NCI-H1092 (cell line): Measurements from ENCODE around the gene RNF10.
"Not testable (repeated sequence)": the region's sequence is repeated elsewhere in the genome, so short reads cannot be mapped to it uniquely, and the experiment has no call there.

Experiments
- DNase-seq: peaks from one replicate; lab custom pipeline; 2025; lab: John Stamatoyannopoulos, UW

RNF10 gene

DNA sequence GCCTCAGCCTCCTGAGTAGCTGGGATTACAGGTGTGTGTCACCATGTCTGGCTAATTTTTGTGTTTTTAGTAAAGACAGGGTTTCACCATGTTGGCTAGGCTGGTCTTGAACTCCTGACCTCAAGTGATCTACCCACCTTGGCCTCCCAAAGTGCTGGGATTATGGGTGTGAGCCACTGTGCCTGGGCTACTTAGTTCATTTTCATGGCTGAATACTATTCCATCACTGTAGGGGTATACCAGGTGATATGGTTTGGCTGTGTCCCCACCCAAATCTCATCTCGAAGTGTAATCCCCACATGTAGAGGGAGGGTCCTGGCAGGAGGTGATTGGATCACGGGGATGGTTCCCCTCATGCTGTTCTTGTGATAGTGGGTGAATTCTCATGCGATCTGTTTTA, 83.0 kb downstream of the RNF10 start:
- not testable (repeated sequence) for DNase-seq

- DNase-seq = not testable (repeated sequence)
These were observed 83.6 kb downstream of the RNF10 start for GRCh38 chr12:120617767-120618166.

GRCh38 chr12:120618954-120619615, 84.9 kb downstream of the RNF10 start:
- DNase-seq = no peak

GRCh38 chr12:120620624-120621023, 86.5 kb downstream of the RNF10 start:
- DNase-seq = no peak

DNA sequence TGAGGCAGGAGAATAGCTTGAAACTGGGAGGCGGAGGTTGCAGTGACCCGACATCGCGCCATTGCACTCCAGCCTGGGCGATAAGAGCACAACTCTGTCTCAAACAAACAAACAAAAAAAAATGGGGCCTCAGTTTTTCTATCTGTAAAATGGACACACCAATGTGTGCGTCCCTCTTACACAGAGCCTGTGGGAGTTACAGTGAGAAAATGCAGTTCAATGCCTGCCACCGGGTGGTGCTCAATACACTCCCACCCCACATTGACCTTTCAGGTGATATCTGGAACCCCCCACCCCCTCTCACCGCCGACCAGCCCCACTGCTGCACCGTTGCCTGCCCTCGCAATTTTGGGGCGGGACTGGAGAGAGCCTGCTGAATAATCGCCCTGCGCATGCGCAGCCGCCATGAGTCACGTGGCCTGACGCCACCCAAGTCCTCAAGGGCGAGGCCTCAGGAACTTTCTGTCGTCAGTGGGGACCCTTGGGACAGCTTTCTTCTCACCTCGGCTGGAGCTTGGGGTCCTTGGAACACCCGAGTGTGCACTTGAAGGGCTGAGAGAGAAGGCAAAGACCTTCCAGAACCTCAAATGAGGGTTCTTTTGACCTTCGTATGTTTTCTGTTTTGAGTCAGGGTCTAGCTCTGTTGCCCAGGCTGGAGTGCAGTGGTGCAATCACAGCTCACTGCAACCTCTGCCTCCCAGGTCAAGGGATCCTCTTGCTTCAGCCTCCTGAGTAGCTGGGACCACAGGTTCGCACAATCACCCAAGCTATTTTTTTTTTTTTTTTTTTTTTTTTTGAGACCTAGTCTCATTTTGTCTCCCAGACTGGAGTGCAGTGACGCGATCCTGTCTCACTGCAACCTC, 91.6 kb downstream of the RNF10 start:
- no peak for DNase-seq
